Spleen (tissue), 11 donors: Measurements from ENCODE around the gene CXCL6. TPM values are rescaled to one million over a fixed set of nuclear protein-coding genes. Genes with fewer than 3 reads are reported as not detected.

Experiments used
- DNase-seq: peaks from one replicate; pipeline ENCODE4 v3.0.0-alpha.2; 2020
- H3K27ac ChIP-seq, 8 donors: fragments of 200-600 bp; sonication (generic) in 7 of 8; 1 replicate in 4 of 8; 2 replicates in 4 of 8; pipeline versions ENCODE4 v1.5.0 to v1.8.0; 2016 to 2021; ENCODE audit warnings: inconsistent platforms in 4 of 8, mild to moderate bottlenecking in 4 of 8, moderate library complexity in 1 of 8
- H3K27me3 ChIP-seq, 7 donors: fragments of 200-600 bp; sonication (generic) in 6 of 7; replicated peaks in 1 of 7; 1 replicate in 4 of 7; 2 replicates in 3 of 7; pipeline versions ENCODE4 v1.5.0 to v1.8.0; 2016 to 2021; ENCODE audit warnings: inconsistent platforms in 3 of 7, mild to moderate bottlenecking in 1 of 7
- H3K36me3 ChIP-seq, 6 donors: fragments of 200-600 bp; sonication (generic) in 5 of 6; 1 replicate in 4 of 6; 2 replicates in 2 of 6; pipeline versions ENCODE4 v1.5.0 to v1.8.0; 2016 to 2021; ENCODE audit warnings: inconsistent platforms in 2 of 6
- H3K4me1 ChIP-seq, 6 donors: fragments of 200-600 bp; sonication (generic) in 5 of 6; 1 replicate in 3 of 6; 2 replicates in 3 of 6; pipeline versions ENCODE4 v1.5.0 to v1.8.0; 2016 to 2021; ENCODE audit warnings: inconsistent platforms in 3 of 6
- H3K4me3 ChIP-seq, 8 donors: fragments of 200-600 bp; sonication (generic) in 7 of 8; 1 replicate in 4 of 8; 2 replicates in 4 of 8; pipeline versions ENCODE4 v1.5.0 to v1.8.0; 2016 to 2021; ENCODE audit warnings: inconsistent platforms in 4 of 8, mild to moderate bottlenecking in 4 of 8, moderate library complexity in 2 of 8
- H3K9me3 ChIP-seq, 8 donors: fragments of 200-600 bp; sonication (generic) in 7 of 8; 1 replicate in 4 of 8; 2 replicates in 4 of 8; pipeline versions ENCODE4 v1.5.0 to v1.8.0; 2016 to 2021; ENCODE audit warnings: inconsistent platforms in 4 of 8
- POLR2A ChIP-seq, 3 donors: fragments of 450-650 bp; IDR thresholded peaks; one replicate each; pipeline ENCODE4 v1.5.1; 2017; ENCODE audit warnings: antibody characterized with exemption in 3 of 3, mild to moderate bottlenecking in 1 of 3
- POLR2AphosphoS5 ChIP-seq, 3 donors: sonication (generic); formaldehyde crosslinking; IDR thresholded peaks; one replicate each; pipeline ENCODE4 v1.5.1; 2017; ENCODE audit warnings: antibody characterized with exemption in 3 of 3
- WGBS, 5 donors: extraction: QIAGEN DNeasy Blood & Tissue Kit in 3 of 5; methylation state at CpG; one replicate each; pipeline versions ENCODE4 v1.1.5 to v1.1.7; 2013 to 2018; 5-methylcytosine and 5-hydroxymethylcytosine counted together
- intact Hi-C: fragments of 100-400 bp; cut with DNase I; formaldehyde crosslinking; loops from one replicate; pipeline ENCODE4 v1.15.0; 2023; ENCODE audit warnings: low total_unique reads
- polyA plus RNA-seq, 3 donors: library from polyadenylated mRNA; stranded (reverse); fragments of 200-250 nt; gene quantifications; one replicate each; pipeline ENCODE4 v1.2.1, GENCODE V29; 2013
- total RNA-seq, 7 donors: library from RNA; depleted of rRNA in 3 of 7; stranded (reverse); fragments of >200 nt in 3 of 7; fragmentation: NEBNext Ultra II Directional in 4 of 7; extraction: Animal tissue kit (Norgen Biotek cat#: 25700) in 4 of 7; gene quantifications; one replicate each; pipeline versions ENCODE4 v1.1.0 to v1.2.1, GENCODE V29; 2016 to 2021
- TF ChIP-seq, protein P1 (sequence below), 11 experiments: fragments of 200-600 bp in 7 of 11; fragments of 450-650 bp in 4 of 11; sonication (generic) in 4 of 11; IDR thresholded peaks in 8 of 11; conservative IDR thresholded peaks in 3 of 11; 1 replicate in 7 of 11; 2 replicates in 4 of 11; pipeline versions ENCODE4 v1.4.0 to v1.8.0; 2016 to 2021; ENCODE audit warnings: antibody characterized with exemption in 11 of 11, inconsistent platforms in 4 of 11, mild to moderate bottlenecking in 1 of 11
- donor health status: healthy with polysubstance abuse.
- donor health status: DM: no; HTN: no; CAD: no; lungs with moderate emphysema.
- donor health status: DM: no; HTN: no; CAD: no.
- donor health status: Bipolar disorder and iron deficiency.
- donor health status: healthy.
- donor health status: DM: no; HTN: no; CAD: no.
- donor health status: DM: yes; HTN: yes; CAD: no.

The CXCL6 gene
- total and polyA plus RNA-seq, 10 donors, result 17.8 to 143 (median 62.8) TPM

DNA sequence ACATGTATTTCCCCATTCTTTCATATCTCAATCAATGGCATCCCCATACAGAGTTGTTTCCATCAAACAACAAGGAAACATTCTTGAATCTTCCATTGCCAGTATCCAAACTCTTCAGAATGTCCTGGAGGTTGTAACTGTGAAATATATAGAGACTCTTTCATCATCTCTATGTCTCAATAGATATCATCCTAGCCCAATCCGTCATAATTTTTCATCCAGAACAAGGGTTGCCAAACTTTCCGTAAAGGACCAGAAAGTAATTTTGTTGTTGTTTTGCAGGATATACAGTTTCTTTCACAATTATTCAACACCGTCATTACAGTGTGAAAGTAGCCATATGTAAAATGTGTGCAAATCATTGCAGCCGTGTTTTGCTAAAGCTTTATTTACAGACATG lies 15.2 kb upstream of the CXCL6 start:
- H3K4me1 ChIP-seq, result peaks cover 0 to 5% (median 0%) of the 10 kb centered on the region in 6 donors
- TF ChIP-seq POLR2AphosphoS5 (IDR thresholded peaks at IDR 0.05) (no peak), POLR2A (IDR thresholded peaks at IDR 0.05) (no peak)
- TF ChIP-seq, protein P1, sequence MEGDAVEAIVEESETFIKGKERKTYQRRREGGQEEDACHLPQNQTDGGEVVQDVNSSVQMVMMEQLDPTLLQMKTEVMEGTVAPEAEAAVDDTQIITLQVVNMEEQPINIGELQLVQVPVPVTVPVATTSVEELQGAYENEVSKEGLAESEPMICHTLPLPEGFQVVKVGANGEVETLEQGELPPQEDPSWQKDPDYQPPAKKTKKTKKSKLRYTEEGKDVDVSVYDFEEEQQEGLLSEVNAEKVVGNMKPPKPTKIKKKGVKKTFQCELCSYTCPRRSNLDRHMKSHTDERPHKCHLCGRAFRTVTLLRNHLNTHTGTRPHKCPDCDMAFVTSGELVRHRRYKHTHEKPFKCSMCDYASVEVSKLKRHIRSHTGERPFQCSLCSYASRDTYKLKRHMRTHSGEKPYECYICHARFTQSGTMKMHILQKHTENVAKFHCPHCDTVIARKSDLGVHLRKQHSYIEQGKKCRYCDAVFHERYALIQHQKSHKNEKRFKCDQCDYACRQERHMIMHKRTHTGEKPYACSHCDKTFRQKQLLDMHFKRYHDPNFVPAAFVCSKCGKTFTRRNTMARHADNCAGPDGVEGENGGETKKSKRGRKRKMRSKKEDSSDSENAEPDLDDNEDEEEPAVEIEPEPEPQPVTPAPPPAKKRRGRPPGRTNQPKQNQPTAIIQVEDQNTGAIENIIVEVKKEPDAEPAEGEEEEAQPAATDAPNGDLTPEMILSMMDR (IDR thresholded peaks at IDR 0.05 in 8 of 11, conservative IDR thresholded peaks at IDR 0.05 in 3 of 11), result no peak
- no peaks in the 10 kb centered on the region for H3K36me3 ChIP-seq
- no peak overlapping the region for H3K4me3 ChIP-seq
- H3K9me3 ChIP-seq, result no peaks in the 10 kb centered on the region
- intact Hi-C loops, result no loop called here
- 51 to 91% (median 74%) methylated on average over 4 of the region's 4 CpGs for WGBS, 5 donors
- no peak for DNase-seq
- H3K27ac ChIP-seq, result peak overlapping the region in 1 of 8 donors; percentile 17
- no peaks in the 10 kb centered on the region for H3K27me3 ChIP-seq

DNA sequence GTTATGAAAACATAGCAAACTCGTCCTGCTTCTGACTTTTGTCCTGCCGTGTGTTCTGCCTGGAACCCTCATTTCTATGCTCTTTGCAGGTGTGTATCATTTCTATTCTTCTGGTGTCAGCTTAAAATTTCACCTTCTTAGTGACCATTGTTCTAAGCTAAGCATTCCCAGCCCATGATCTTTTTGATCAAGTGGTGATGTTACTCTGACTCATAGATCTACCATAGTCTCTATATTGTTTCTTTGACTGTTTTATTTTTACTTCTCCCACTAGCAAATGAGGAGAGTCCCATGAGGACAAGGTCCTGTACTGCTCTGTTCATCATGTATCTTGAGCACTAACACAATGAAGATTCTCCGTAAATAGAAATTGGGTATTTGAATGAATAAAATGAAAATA lies 14.1 kb upstream of the CXCL6 start:
- H3K27ac ChIP-seq, result peak overlapping the region in 1 of 8 donors; percentile 42
- no peaks in the 10 kb centered on the region for H3K36me3 ChIP-seq
- intact Hi-C loops, result no loop called here
- no peak for DNase-seq
- H3K4me3 ChIP-seq, result no peak overlapping the region
- no peaks in the 10 kb centered on the region for H3K27me3 ChIP-seq
- TF ChIP-seq POLR2A (IDR thresholded peaks at IDR 0.05), result no peak
- TF ChIP-seq, protein P1 (IDR thresholded peaks at IDR 0.05 in 8 of 11, conservative IDR thresholded peaks at IDR 0.05 in 3 of 11), result no peak
- TF ChIP-seq POLR2AphosphoS5 (IDR thresholded peaks at IDR 0.05), result no peak
- peaks cover 0 to 3% (median 0%) of the 10 kb centered on the region in 8 donors for H3K9me3 ChIP-seq
- WGBS, 5 donors, result 80 to 92% (median 85%) methylated on average over 3 of the region's 3 CpGs
- H3K4me1 ChIP-seq, result peaks cover 0 to 5% (median 0%) of the 10 kb centered on the region in 6 donors

DNA sequence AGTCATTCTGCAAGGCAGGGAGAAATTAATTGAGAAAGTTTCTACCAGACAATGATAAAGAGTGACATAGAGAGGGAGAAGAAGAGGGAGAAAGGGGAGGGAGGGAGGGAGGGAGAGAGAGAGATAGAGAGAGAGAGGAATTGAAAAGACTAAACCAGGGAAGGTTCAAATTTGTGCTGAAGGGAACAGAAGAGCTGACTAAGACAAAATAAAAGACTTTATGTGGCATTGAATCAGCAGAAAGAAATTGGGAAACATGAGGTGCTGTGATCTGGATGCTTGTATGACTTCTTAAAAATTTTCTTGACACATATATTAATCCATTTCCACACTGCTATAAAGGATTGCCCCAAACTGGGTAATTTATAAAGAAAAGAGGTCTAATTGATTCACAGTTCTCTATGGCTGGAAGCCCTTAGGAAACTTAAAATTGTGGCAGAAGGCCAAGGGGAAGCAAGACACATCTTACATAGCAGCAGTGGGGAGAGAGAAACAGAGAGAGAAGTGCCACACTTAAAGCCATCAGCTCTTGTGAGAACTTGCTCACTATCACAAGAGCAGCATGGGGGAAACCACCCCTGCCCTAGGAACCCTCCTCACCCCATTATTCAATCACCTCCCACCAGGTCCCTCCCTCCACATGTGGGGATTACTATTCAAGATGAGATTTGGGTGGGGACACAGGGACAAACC lies 13.5 kb upstream of the CXCL6 start:
- no peak for DNase-seq
- no peak for TF ChIP-seq POLR2AphosphoS5 (IDR thresholded peaks at IDR 0.05)
- TF ChIP-seq, protein P1 (IDR thresholded peaks at IDR 0.05 in 8 of 11, conservative IDR thresholded peaks at IDR 0.05 in 3 of 11), result no peak
- no peak for TF ChIP-seq POLR2A (IDR thresholded peaks at IDR 0.05)
- H3K27me3 ChIP-seq, result no peaks in the 10 kb centered on the region
- intact Hi-C loops, result no loop called here
- no peak overlapping the region for H3K4me3 ChIP-seq
- H3K4me1 ChIP-seq, result peaks cover 0 to 5% (median 0%) of the 10 kb centered on the region in 6 donors
- H3K27ac ChIP-seq, result peak overlapping the region in 3 of 8 donors; percentile 31 to 42 (median 40)
- peaks cover 0 to 8% (median 0%) of the 10 kb centered on the region in 8 donors for H3K9me3 ChIP-seq
- H3K36me3 ChIP-seq, result no peaks in the 10 kb centered on the region

DNA sequence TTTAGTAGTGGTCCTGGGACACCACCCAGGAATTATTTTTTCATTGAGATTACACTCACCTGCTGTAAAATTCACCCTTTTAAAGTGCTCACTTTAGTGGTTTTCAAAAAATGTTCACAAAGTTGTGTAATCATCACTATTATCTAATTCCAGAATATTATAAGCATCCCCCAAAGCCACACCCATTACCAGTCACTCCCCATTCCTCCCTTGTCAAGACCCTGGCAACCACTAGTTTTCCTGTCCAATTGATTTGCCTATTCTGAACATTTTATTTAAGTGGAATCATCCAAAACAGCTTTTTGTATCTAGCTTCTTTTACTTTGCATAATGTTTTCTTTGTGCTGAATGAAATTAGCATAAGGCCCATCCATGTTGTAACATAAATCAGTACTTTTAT lies 12.7 kb upstream of the CXCL6 start:
- Histone ChIP-seq H3K4me3 (no peak overlapping the region), H3K27me3 (no peaks in the 10 kb centered on the region), H3K36me3 (no peaks in the 10 kb centered on the region), H3K4me1 (peaks cover 0 to 5% (median 0%) of the 10 kb centered on the region in 6 donors), H3K9me3 (peaks cover 0 to 8% (median 0%) of the 10 kb centered on the region in 8 donors), H3K27ac (peak overlapping the region in 2 of 8 donors; percentile 31 to 42)
- TF ChIP-seq, protein P1 (IDR thresholded peaks at IDR 0.05 in 8 of 11, conservative IDR thresholded peaks at IDR 0.05 in 3 of 11), result no peak
- TF ChIP-seq POLR2AphosphoS5 (IDR thresholded peaks at IDR 0.05) (no peak), POLR2A (IDR thresholded peaks at IDR 0.05) (no peak)
- DNase-seq, result no peak
- intact Hi-C loops, result no loop called here
